Measurements from ENCODE around the gene LCN10. TPM values are rescaled to one million over a fixed set of nuclear protein-coding genes. Genes with fewer than 3 reads are reported as not detected.

The LCN10 gene
- total and polyA plus RNA-seq, 4 experiments from 2014 or later = 0.22 to 1.3 (median 0.70) TPM

DNA sequence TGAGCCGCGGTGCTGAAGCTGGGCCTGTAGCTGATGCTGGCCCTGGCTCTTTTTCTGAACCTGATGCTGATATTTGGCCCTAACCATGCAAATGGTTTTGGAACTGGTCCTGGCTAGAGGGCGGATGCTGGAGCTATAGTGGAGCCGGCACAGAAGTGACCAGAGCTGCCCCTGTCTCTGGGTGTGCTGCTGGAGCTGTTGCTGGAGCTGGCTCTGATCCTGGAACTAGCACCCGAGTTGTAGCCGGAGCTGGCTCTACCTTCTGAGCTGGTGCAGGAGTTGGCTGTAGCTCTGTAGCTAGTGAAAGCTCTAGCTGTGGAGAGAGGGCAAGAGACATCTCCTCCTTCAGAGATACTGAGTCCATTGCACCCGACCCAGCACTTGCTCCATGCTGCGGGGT is 12.8 kb downstream of the LCN10 start:
- peaks cover 16% of the 10 kb centered on the region for H3K36me3 ChIP-seq (ENCODE audit: insufficient read depth, low read length)
- no peak overlapping the region for H3K27ac ChIP-seq (ENCODE audit: low read depth, low read length)
- peaks cover 0 to 7% (median 0%) of the 10 kb centered on the region in 8 donors for H3K9me3 Mint-ChIP-seq
- H3K27ac Mint-ChIP-seq = peak overlapping the region in 1 of 7 donors; percentile 80
- peak overlapping the region in 5 of 8 donors; percentile 29 to 73 (median 55) for H3K4me3 Mint-ChIP-seq
- peaks cover 30% of the 10 kb centered on the region for H3K4me1 ChIP-seq (ENCODE audit: insufficient read depth, low read length)
- H3K27me3 ChIP-seq (ENCODE audit: insufficient read depth, low read length) = no peaks in the 10 kb centered on the region
- ChIA-PET CTCF (ENCODE audit: partially characterized antibody) (interaction anchor here (1.3 kb wide), 1 partner anchor 28 kb away, joined by 3 read pairs; the partner anchor contains the start of gene LCN8), POLR2A (ENCODE audit: partially characterized antibody) (interaction anchor here (0.7 to 3.4 kb wide), 3 partner anchors 11 to 42 kb away, joined by 3 to 25 read pairs (median 4); partner anchors contain the start of genes AGPAT2 and DIPK1B)
- DNase-seq = no peak
- no peak overlapping the region for H3K4me3 ChIP-seq (ENCODE audit: low read length in 2 of 2)
- intact Hi-C loops (cut with micrococcal nuclease) = loop anchor here (2.0 to 5.0 kb wide), 2 partner anchors 247 to 492 kb away; partner anchors contain the start of genes RNF208 and SEC16A
- peaks cover 8 to 20% of the 10 kb centered on the region in 2 donors for H3K36me3 Mint-ChIP-seq
- no peaks in the 10 kb centered on the region for H3K9me3 ChIP-seq (ENCODE audit: control insufficient read depth in 1 of 2, low read length in 2 of 2)
- H3K4me1 Mint-ChIP-seq = peaks cover 7 to 32% (median 16%) of the 10 kb centered on the region in 4 donors
- H3K27me3 Mint-ChIP-seq = peaks cover 0 to 4% of the 10 kb centered on the region in 2 donors

DNA sequence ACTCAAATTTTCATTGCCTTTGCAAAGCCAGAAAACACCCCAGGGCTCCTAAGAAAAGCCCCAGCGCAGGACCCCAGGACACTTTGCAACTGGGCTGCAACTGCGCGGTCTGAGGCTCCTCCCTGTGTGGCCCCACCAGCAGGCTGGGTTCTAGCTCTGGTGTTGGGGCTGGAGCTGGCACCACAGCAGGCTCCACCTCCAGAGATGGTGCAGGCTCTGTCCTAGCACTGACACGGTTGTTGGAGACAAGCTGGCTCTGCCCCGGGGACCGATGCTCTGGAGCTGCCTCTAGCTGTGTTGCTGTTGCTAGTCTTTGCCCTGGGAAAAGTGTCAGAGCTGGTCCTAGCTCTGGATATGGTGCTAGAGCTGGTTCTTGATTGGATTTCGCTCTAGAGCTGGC is 13.6 kb downstream of the LCN10 start:
- peaks cover 13 to 28% of the 10 kb centered on the region in 2 donors for H3K36me3 Mint-ChIP-seq
- H3K4me3 Mint-ChIP-seq = peak overlapping the region in 7 of 8 donors; percentile 29 to 73 (median 64)
- POLR2A ChIA-PET (ENCODE audit: partially characterized antibody) = interaction anchor here (0.7 to 3.4 kb wide), 5 partner anchors 13 to 245 kb away, joined by 4 to 25 read pairs (median 14); partner anchors contain the start of genes AGPAT2, DIPK1B and RABL6
- no peaks in the 10 kb centered on the region for H3K27me3 ChIP-seq (ENCODE audit: insufficient read depth, low read length)
- CTCF ChIA-PET (ENCODE audit: partially characterized antibody) = interaction anchor here (1.1 to 2.0 kb wide), 4 partner anchors 28 to 245 kb away, joined by 3 to 5 read pairs (median 4); partner anchors contain the start of gene LCN8
- peaks cover 23% of the 10 kb centered on the region for H3K36me3 ChIP-seq (ENCODE audit: insufficient read depth, low read length)
- peak in 1 of 5 donors; percentile 31 for DNase-seq
- H3K27ac Mint-ChIP-seq = peak overlapping the region in 1 of 7 donors; percentile 80
- H3K9me3 Mint-ChIP-seq = peaks cover 0 to 7% (median 0%) of the 10 kb centered on the region in 8 donors
- H3K4me1 ChIP-seq (ENCODE audit: insufficient read depth, low read length) = peaks cover 30% of the 10 kb centered on the region
- H3K4me1 Mint-ChIP-seq = peaks cover 7 to 37% (median 19%) of the 10 kb centered on the region in 4 donors
- peaks cover 0 to 4% of the 10 kb centered on the region in 2 donors for H3K27me3 Mint-ChIP-seq
- H3K27ac ChIP-seq (ENCODE audit: low read depth, low read length) = no peak overlapping the region
- intact Hi-C loops (cut with micrococcal nuclease) = loop anchor here (2.0 to 5.0 kb wide), 2 partner anchors 246 to 493 kb away; partner anchors contain the start of genes RNF208 and SEC16A
- H3K9me3 ChIP-seq (ENCODE audit: control insufficient read depth in 1 of 2, low read length in 2 of 2) = no peaks in the 10 kb centered on the region
- no peak overlapping the region for H3K4me3 ChIP-seq (ENCODE audit: low read length in 2 of 2)

DNA sequence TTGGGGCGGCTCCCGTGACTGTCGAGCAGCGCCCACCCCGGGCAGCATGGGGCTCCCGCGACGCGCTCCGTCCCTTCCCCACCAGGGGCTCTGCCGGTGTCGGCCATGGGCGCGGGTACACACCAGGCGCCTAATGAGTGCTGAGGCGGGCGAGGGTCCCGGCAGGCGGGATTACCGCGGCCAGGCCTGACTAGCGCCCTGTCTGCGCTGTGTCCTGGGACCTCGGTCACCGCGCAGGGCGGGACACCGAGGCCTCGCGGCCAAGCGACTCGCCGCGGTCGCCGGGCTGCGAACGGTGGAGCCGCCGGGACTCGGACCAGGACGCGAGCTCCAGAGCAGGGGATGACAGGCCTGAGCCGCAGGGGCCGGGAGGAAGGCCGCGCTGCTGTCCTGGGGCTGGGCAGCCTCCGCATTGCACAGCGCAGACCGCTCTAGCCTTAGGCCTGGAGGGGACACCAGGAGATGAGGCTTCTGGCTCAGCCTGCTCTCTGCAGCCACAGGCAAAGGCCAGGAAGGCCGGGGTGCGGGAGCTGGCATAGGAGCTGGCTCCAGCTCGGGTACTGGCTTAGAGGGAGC is 14.1 kb downstream of the LCN10 start:
- Mint-ChIP-seq H3K4me3 (peak overlapping the region in 7 of 8 donors; percentile 13 to 73 (median 54)), H3K27me3 (peaks cover 0 to 4% of the 10 kb centered on the region in 2 donors), H3K9me3 (peaks cover 0 to 7% (median 0%) of the 10 kb centered on the region in 8 donors), H3K4me1 (peaks cover 7 to 42% (median 21%) of the 10 kb centered on the region in 4 donors), H3K27ac (peak overlapping the region in 1 of 7 donors; percentile 80), H3K36me3 (peaks cover 18 to 33% of the 10 kb centered on the region in 2 donors)
- H3K36me3 ChIP-seq (ENCODE audit: insufficient read depth, low read length) = peaks cover 28% of the 10 kb centered on the region
- H3K9me3 ChIP-seq (ENCODE audit: control insufficient read depth in 1 of 2, low read length in 2 of 2) = no peaks in the 10 kb centered on the region
- POLR2A ChIA-PET (ENCODE audit: partially characterized antibody) = interaction anchor here (0.6 to 3.4 kb wide), 27 partner anchors 8 to 512 kb away, joined by 3 to 25 read pairs (median 4); partner anchors contain the start of genes AGPAT2, AJM1, C8G and DIPK1B
- H3K27ac ChIP-seq (ENCODE audit: low read depth, low read length) = peak overlapping the region; percentile 72
- H3K27me3 ChIP-seq (ENCODE audit: insufficient read depth, low read length) = no peaks in the 10 kb centered on the region
- peak overlapping the region in 1 of 2 donors; percentile 88 for H3K4me3 ChIP-seq (ENCODE audit: low read length in 2 of 2)
- DNase-seq = peak in 1 of 5 donors; percentile 32
- peaks cover 30% of the 10 kb centered on the region for H3K4me1 ChIP-seq (ENCODE audit: insufficient read depth, low read length)
- intact Hi-C loops (cut with micrococcal nuclease) = loop anchor here (1.0 to 5.0 kb wide), 3 partner anchors 41 to 494 kb away; partner anchors contain the start of genes AGPAT2, RNF208 and SEC16A
- CTCF ChIA-PET (ENCODE audit: partially characterized antibody) = interaction anchor here (1.1 to 2.0 kb wide), 6 partner anchors 28 to 244 kb away, joined by 3 to 5 read pairs (median 3); partner anchors contain the start of gene LCN8

DNA sequence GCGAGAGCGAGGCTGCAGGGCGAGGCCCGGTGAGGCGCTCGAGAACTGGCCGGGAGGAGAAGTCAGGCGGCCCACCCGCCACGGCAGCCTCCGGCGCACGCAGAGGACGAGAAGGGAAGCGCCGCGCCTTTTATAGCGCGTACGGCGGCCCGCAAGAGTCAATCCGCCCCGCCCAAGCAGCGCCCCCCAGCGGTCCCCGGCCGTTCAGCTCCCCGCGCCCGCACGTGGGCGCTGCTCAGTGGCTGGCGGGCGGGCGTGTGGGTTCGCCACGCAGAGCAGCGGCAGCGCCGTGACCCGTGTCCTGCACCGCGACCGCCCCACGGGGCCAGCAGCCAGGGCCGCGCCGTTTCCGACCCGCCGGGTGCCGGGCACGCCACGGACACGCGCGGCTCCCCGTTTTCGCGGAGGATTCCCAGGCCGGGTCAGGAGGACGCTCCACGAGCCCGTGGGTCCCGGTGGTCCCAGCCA is 14.6 kb downstream of the LCN10 start:
- H3K4me1 Mint-ChIP-seq = peaks cover 7 to 42% (median 22%) of the 10 kb centered on the region in 4 donors
- peaks cover 30% of the 10 kb centered on the region for H3K4me1 ChIP-seq (ENCODE audit: insufficient read depth, low read length)
- no peaks in the 10 kb centered on the region for H3K27me3 ChIP-seq (ENCODE audit: insufficient read depth, low read length)
- peaks cover 19 to 35% of the 10 kb centered on the region in 2 donors for H3K36me3 Mint-ChIP-seq
- ChIA-PET CTCF (ENCODE audit: partially characterized antibody) (interaction anchor here (1.1 to 2.0 kb wide), 4 partner anchors 28 to 244 kb away, joined by 3 to 5 read pairs (median 4); no protein-coding TSS in a partner anchor), POLR2A (ENCODE audit: partially characterized antibody) (interaction anchor here (0.6 to 3.4 kb wide), 30 partner anchors 9 to 513 kb away, joined by 3 to 25 read pairs (median 4); partner anchors contain the start of genes AGPAT2, AJM1, C8G and DIPK1B)
- peak overlapping the region; percentile 88 to 94 for H3K4me3 ChIP-seq (ENCODE audit: low read length in 2 of 2)
- peak overlapping the region; percentile 72 for H3K27ac ChIP-seq (ENCODE audit: low read depth, low read length)
- peaks cover 0 to 4% of the 10 kb centered on the region in 2 donors for H3K27me3 Mint-ChIP-seq
- H3K9me3 Mint-ChIP-seq = peaks cover 0 to 7% (median 0%) of the 10 kb centered on the region in 8 donors
- peaks cover 32% of the 10 kb centered on the region for H3K36me3 ChIP-seq (ENCODE audit: insufficient read depth, low read length)
- H3K27ac Mint-ChIP-seq = peak overlapping the region in 2 of 7 donors; percentile 51 to 97
- no peaks in the 10 kb centered on the region for H3K9me3 ChIP-seq (ENCODE audit: control insufficient read depth in 1 of 2, low read length in 2 of 2)
- peak; percentile 85 to 92 (median 91) for DNase-seq
- peak overlapping the region; percentile 48 to 97 (median 76) for H3K4me3 Mint-ChIP-seq
- intact Hi-C loops (cut with micrococcal nuclease) = loop anchor here (1.0 to 5.0 kb wide), 3 partner anchors 41 to 494 kb away; partner anchors contain the start of genes AGPAT2, RNF208 and SEC16A

DNA sequence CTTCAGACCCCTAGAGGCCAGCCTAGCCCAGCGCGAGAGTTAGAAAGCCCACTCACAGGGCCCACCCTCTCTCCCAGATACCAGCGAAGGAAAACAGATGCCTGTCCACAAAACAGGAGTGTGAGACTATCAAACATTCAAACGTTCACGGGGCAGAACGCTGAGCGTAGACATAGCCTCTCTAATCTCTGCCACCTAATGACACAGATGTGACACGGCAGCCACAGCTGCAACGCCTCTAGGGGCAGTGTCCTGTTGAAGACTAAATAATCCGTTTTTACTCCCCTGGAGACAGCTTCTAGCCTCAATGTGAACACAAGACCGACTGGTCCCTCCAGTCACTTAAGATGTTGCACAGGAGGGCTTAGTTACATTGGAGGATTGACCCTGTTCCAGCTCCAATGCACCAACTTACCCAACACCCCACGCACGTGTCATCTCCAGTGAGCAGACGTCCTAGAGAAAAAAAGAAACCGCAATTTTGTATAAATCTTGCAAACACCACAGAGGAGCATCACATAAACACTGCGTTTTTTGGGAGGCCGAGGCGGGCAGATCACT is 16.0 kb downstream of the LCN10 start:
- Mint-ChIP-seq H3K27ac (peak overlapping the region; percentile 88 to 98 (median 94)), H3K9me3 (peaks cover 0 to 7% (median 0%) of the 10 kb centered on the region in 8 donors), H3K4me3 (peak overlapping the region; percentile 89 to 99 (median 95)), H3K4me1 (peaks cover 7 to 42% (median 22%) of the 10 kb centered on the region in 4 donors), H3K27me3 (peaks cover 0 to 4% of the 10 kb centered on the region in 2 donors), H3K36me3 (peaks cover 19 to 35% of the 10 kb centered on the region in 2 donors)
- ChIA-PET POLR2A (ENCODE audit: partially characterized antibody) (interaction anchor here (0.6 to 3.4 kb wide), 19 partner anchors 8 to 869 kb away, joined by 3 to 25 read pairs (median 5); partner anchors contain the start of genes AGPAT2, DIPK1B, PAXX and RABL6), CTCF (ENCODE audit: partially characterized antibody) (interaction anchor here (0.8 kb wide), 1 partner anchor 93 kb away, joined by 3 read pairs; no protein-coding TSS in a partner anchor)
- peaks cover 32% of the 10 kb centered on the region for H3K36me3 ChIP-seq (ENCODE audit: insufficient read depth, low read length)
- no peaks in the 10 kb centered on the region for H3K9me3 ChIP-seq (ENCODE audit: control insufficient read depth in 1 of 2, low read length in 2 of 2)
- no peaks in the 10 kb centered on the region for H3K27me3 ChIP-seq (ENCODE audit: insufficient read depth, low read length)
- intact Hi-C loops (cut with micrococcal nuclease) = loop anchor here (5.0 kb wide), 1 partner anchor 496 kb away; the partner anchor contains the start of gene RNF208
- H3K4me1 ChIP-seq (ENCODE audit: insufficient read depth, low read length) = peaks cover 30% of the 10 kb centered on the region
- H3K4me3 ChIP-seq (ENCODE audit: low read length in 2 of 2) = peak overlapping the region; percentile 88 to 94
- peak overlapping the region; percentile 72 for H3K27ac ChIP-seq (ENCODE audit: low read depth, low read length)
- peak; percentile 25 to 72 (median 46) for DNase-seq

DNA sequence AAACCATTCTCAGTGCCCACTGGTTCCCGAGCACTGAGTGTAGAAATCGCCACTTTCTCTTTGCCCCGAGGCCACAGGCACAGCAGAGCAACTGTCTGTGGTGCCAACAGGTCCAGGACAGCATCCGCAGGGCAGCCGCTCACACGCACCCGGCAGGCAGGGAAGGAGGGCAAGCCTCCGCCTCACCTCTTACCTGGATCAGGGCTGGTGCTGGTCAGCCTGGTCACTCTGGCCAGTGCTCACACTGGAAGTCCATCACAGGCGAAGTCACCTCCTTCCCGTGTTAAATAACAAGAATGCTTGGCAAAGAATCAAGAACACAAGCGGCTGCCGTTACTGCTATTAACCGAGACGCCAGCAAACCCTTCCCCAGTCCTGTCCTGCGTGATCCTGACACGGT is 16.6 kb downstream of the LCN10 start:
- no peaks in the 10 kb centered on the region for H3K9me3 ChIP-seq (ENCODE audit: control insufficient read depth in 1 of 2, low read length in 2 of 2)
- intact Hi-C loops (cut with micrococcal nuclease) = loop anchor here (5.0 kb wide), 1 partner anchor 496 kb away; the partner anchor contains the start of gene RNF208
- peak overlapping the region in 6 of 7 donors; percentile 88 to 98 (median 94) for H3K27ac Mint-ChIP-seq
- POLR2A ChIA-PET (ENCODE audit: partially characterized antibody) = interaction anchor here (0.7 to 3.2 kb wide), 5 partner anchors 7 to 242 kb away, joined by 3 to 17 read pairs (median 14); partner anchors contain the start of genes AGPAT2 and TMEM141
- H3K4me1 Mint-ChIP-seq = peaks cover 8 to 42% (median 22%) of the 10 kb centered on the region in 4 donors
- peaks cover 0 to 7% (median 0%) of the 10 kb centered on the region in 8 donors for H3K9me3 Mint-ChIP-seq
- peaks cover 0 to 4% of the 10 kb centered on the region in 2 donors for H3K27me3 Mint-ChIP-seq
- H3K36me3 Mint-ChIP-seq = peaks cover 21 to 37% of the 10 kb centered on the region in 2 donors
- H3K27me3 ChIP-seq (ENCODE audit: insufficient read depth, low read length) = no peaks in the 10 kb centered on the region
- H3K4me1 ChIP-seq (ENCODE audit: insufficient read depth, low read length) = peaks cover 30% of the 10 kb centered on the region
- peak in 1 of 5 donors; percentile 30 for DNase-seq
- H3K27ac ChIP-seq (ENCODE audit: low read depth, low read length) = peak overlapping the region; percentile 72
- H3K36me3 ChIP-seq (ENCODE audit: insufficient read depth, low read length) = peaks cover 32% of the 10 kb centered on the region
- CTCF ChIA-PET (ENCODE audit: partially characterized antibody) = no interaction called here
- H3K4me3 Mint-ChIP-seq = peak overlapping the region; percentile 89 to 99 (median 95)
- H3K4me3 ChIP-seq (ENCODE audit: low read length in 2 of 2) = peak overlapping the region in 1 of 2 donors; percentile 88
